ENCODE results near the gene COL19A1.

DNA sequence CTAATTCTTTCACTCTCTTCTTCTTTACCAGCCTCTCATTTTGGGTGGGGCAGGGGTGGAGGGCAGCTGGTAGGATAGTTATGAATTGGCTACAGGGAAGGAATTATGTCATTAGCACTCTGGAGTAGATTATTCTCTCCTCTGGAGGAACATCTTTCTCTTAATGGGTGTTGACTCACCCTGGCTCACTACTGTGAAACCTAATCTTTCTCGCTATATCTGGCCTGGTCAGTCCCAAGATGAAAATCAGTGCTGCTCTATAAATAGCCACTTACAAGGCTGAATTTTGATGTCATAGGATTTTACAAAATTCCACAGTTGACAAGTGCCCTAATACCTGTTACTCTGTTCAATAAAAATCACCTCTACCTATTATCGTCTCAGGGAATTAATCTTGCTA is 285.3 kb downstream of the COL19A1 start:
- TF ChIP-seq, protein P1, sequence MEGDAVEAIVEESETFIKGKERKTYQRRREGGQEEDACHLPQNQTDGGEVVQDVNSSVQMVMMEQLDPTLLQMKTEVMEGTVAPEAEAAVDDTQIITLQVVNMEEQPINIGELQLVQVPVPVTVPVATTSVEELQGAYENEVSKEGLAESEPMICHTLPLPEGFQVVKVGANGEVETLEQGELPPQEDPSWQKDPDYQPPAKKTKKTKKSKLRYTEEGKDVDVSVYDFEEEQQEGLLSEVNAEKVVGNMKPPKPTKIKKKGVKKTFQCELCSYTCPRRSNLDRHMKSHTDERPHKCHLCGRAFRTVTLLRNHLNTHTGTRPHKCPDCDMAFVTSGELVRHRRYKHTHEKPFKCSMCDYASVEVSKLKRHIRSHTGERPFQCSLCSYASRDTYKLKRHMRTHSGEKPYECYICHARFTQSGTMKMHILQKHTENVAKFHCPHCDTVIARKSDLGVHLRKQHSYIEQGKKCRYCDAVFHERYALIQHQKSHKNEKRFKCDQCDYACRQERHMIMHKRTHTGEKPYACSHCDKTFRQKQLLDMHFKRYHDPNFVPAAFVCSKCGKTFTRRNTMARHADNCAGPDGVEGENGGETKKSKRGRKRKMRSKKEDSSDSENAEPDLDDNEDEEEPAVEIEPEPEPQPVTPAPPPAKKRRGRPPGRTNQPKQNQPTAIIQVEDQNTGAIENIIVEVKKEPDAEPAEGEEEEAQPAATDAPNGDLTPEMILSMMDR (IDR thresholded peaks at IDR 0.05), result no peak
- TF ChIP-seq POLR2AphosphoS5 (IDR thresholded peaks at IDR 0.05; ENCODE audit: low read depth, low read length) (no peak), REST (IDR thresholded peaks at IDR 0.05; ENCODE audit: insufficient read depth in 1 of 2, low read depth in 2 of 2, low read length in 1 of 2) (no peak), SIN3A (IDR thresholded peaks at IDR 0.05; ENCODE audit: borderline replicate concordance, insufficient read depth, low read depth, low read length) (no peak), TCF7L2 (IDR thresholded peaks at IDR 0.05; ENCODE audit: low read depth, low read length) (no peak)
